ENCODE data around the gene ABHD6.

ABHD6 gene

GRCh38 chr3:58292866-58293265 lies 55.3 kb downstream of the ABHD6 start:
- no peaks in the 10 kb centered on the region for H3K9me3 Mint-ChIP-seq
- DNase-seq = no peak
- H3K4me1 Mint-ChIP-seq (ENCODE audit: low read depth) = no peaks in the 10 kb centered on the region
- no peak overlapping the region for H3K4me3 Mint-ChIP-seq
- H3K36me3 Mint-ChIP-seq (ENCODE audit: low read depth) = peaks cover 11% of the 10 kb centered on the region
- H3K27ac Mint-ChIP-seq = no peak overlapping the region
- H3K27me3 Mint-ChIP-seq = peaks cover 1% of the 10 kb centered on the region

- H3K27ac Mint-ChIP-seq = no peak overlapping the region
- peaks cover 8% of the 10 kb centered on the region for H3K27me3 Mint-ChIP-seq
- H3K4me3 Mint-ChIP-seq = no peak overlapping the region
- H3K4me1 Mint-ChIP-seq (ENCODE audit: low read depth) = no peaks in the 10 kb centered on the region
- H3K36me3 Mint-ChIP-seq (ENCODE audit: low read depth) = peaks cover 8% of the 10 kb centered on the region
- no peak for DNase-seq
- H3K9me3 Mint-ChIP-seq = no peaks in the 10 kb centered on the region
These were observed 55.9 kb downstream of the ABHD6 start for GRCh38 chr3:58293516-58293915.

- no peaks in the 10 kb centered on the region for H3K4me1 Mint-ChIP-seq (ENCODE audit: low read depth)
- H3K9me3 Mint-ChIP-seq = peaks cover under 1% of the 10 kb centered on the region
- peaks cover 5% of the 10 kb centered on the region for H3K36me3 Mint-ChIP-seq (ENCODE audit: low read depth)
- no peak overlapping the region for H3K27ac Mint-ChIP-seq
- no peak overlapping the region for H3K4me3 Mint-ChIP-seq
- DNase-seq = no peak
- peaks cover 30% of the 10 kb centered on the region for H3K27me3 Mint-ChIP-seq
These were observed 58.7 kb downstream of the ABHD6 start for GRCh38 chr3:58296269-58296668.

- Mint-ChIP-seq H3K4me3 (no peak overlapping the region), H3K4me1 (ENCODE audit: low read depth) (no peaks in the 10 kb centered on the region), H3K27ac (no peak overlapping the region), H3K9me3 (peaks cover 2% of the 10 kb centered on the region), H3K27me3 (peaks cover 35% of the 10 kb centered on the region), H3K36me3 (ENCODE audit: low read depth) (peaks cover 2% of the 10 kb centered on the region)
- DNase-seq = no peak
These were observed 59.3 kb downstream of the ABHD6 start for GRCh38 chr3:58296843-58297242.

GRCh38 chr3:58298190-58298589 lies 60.6 kb downstream of the ABHD6 start:
- H3K27ac Mint-ChIP-seq = no peak overlapping the region
- peaks cover 2% of the 10 kb centered on the region for H3K9me3 Mint-ChIP-seq
- peaks cover 44% of the 10 kb centered on the region for H3K27me3 Mint-ChIP-seq
- peaks cover 2% of the 10 kb centered on the region for H3K36me3 Mint-ChIP-seq (ENCODE audit: low read depth)
- H3K4me1 Mint-ChIP-seq (ENCODE audit: low read depth) = no peaks in the 10 kb centered on the region
- no peak for DNase-seq
- H3K4me3 Mint-ChIP-seq = no peak overlapping the region

- Mint-ChIP-seq H3K36me3 (ENCODE audit: low read depth) (peaks cover 2% of the 10 kb centered on the region), H3K4me3 (no peak overlapping the region), H3K9me3 (peaks cover 2% of the 10 kb centered on the region), H3K4me1 (ENCODE audit: low read depth) (no peaks in the 10 kb centered on the region), H3K27me3 (peaks cover 44% of the 10 kb centered on the region), H3K27ac (no peak overlapping the region)
- no peak for DNase-seq
These were observed 61.5 kb downstream of the ABHD6 start for GRCh38 chr3:58299075-58299474.

GRCh38 chr3:58299839-58300516 lies 62.4 kb downstream of the ABHD6 start:
- Mint-ChIP-seq H3K36me3 (ENCODE audit: low read depth) (peaks cover 2% of the 10 kb centered on the region), H3K9me3 (peaks cover 2% of the 10 kb centered on the region), H3K4me1 (ENCODE audit: low read depth) (no peaks in the 10 kb centered on the region), H3K27me3 (peaks cover 44% of the 10 kb centered on the region), H3K4me3 (no peak overlapping the region), H3K27ac (no peak overlapping the region)
- DNase-seq = no peak

GRCh38 chr3:58305882-58306711 lies 68.5 kb downstream of the ABHD6 start, which contains the start of the genes HTD2 and RPP14:
Gene HTD2 (plus strand): TSS chr3:58306520. CDS start chr3:58317614, 11,094 bp downstream.
Gene RPP14 (plus strand): TSS chr3:58306245. CDS start chr3:58310330, 4,085 bp downstream.
- Mint-ChIP-seq H3K36me3 (ENCODE audit: low read depth) (peaks cover 47% of the 10 kb centered on the region), H3K27ac (peak within 1 kb of the TSS; percentile 100), H3K4me3 (peak within 1 kb of the TSS; percentile 93), H3K4me1 (ENCODE audit: low read depth) (peaks cover 27% of the 10 kb centered on the region), H3K9me3 (peaks cover 2% of the 10 kb centered on the region), H3K27me3 (peaks cover 16% of the 10 kb centered on the region)
- DNase-seq = peak; percentile 100

GRCh38 chr3:58307639-58308215 lies 70.1 kb downstream of the ABHD6 start:
- Mint-ChIP-seq H3K27me3 (no peaks in the 10 kb centered on the region), H3K36me3 (ENCODE audit: low read depth) (peaks cover 62% of the 10 kb centered on the region), H3K4me3 (peak overlapping the region; percentile 93), H3K4me1 (ENCODE audit: low read depth) (peaks cover 30% of the 10 kb centered on the region), H3K27ac (peak overlapping the region; percentile 100), H3K9me3 (no peaks in the 10 kb centered on the region)
- no peak for DNase-seq

GRCh38 chr3:58308728-58309127 lies 71.1 kb downstream of the ABHD6 start:
- H3K27ac Mint-ChIP-seq = peak overlapping the region; percentile 100
- peaks cover 35% of the 10 kb centered on the region for H3K4me1 Mint-ChIP-seq (ENCODE audit: low read depth)
- no peaks in the 10 kb centered on the region for H3K27me3 Mint-ChIP-seq
- H3K36me3 Mint-ChIP-seq (ENCODE audit: low read depth) = peaks cover 72% of the 10 kb centered on the region
- no peak for DNase-seq
- H3K4me3 Mint-ChIP-seq = peak overlapping the region; percentile 93
- H3K9me3 Mint-ChIP-seq = no peaks in the 10 kb centered on the region

GRCh38 chr3:58317811-58318210 lies 80.2 kb downstream of the ABHD6 start:
- Mint-ChIP-seq H3K27me3 (no peaks in the 10 kb centered on the region), H3K36me3 (ENCODE audit: low read depth) (peaks cover 88% of the 10 kb centered on the region), H3K4me1 (ENCODE audit: low read depth) (peaks cover 19% of the 10 kb centered on the region), H3K27ac (peak overlapping the region; percentile 67), H3K4me3 (no peak overlapping the region), H3K9me3 (no peaks in the 10 kb centered on the region)
- no peak for DNase-seq

GRCh38 chr3:58321791-58322190 lies 84.2 kb downstream of the ABHD6 start:
- H3K9me3 Mint-ChIP-seq = no peaks in the 10 kb centered on the region

GRCh38 chr3:58322793-58323192 lies 85.2 kb downstream of the ABHD6 start:
- peaks cover 46% of the 10 kb centered on the region for H3K4me1 Mint-ChIP-seq (ENCODE audit: low read depth)
- no peak for DNase-seq
- H3K9me3 Mint-ChIP-seq = no peaks in the 10 kb centered on the region
- peaks cover 44% of the 10 kb centered on the region for H3K36me3 Mint-ChIP-seq (ENCODE audit: low read depth)
- H3K27ac Mint-ChIP-seq = peak overlapping the region; percentile 97
- no peaks in the 10 kb centered on the region for H3K27me3 Mint-ChIP-seq
- no peak overlapping the region for H3K4me3 Mint-ChIP-seq

More at GRCh38 chr3:58321791-58322190, 84.2 kb downstream of the ABHD6 start:
- H3K27ac Mint-ChIP-seq = no peak overlapping the region
- peaks cover 54% of the 10 kb centered on the region for H3K36me3 Mint-ChIP-seq (ENCODE audit: low read depth)
- no peaks in the 10 kb centered on the region for H3K27me3 Mint-ChIP-seq
- DNase-seq = no peak
- no peak overlapping the region for H3K4me3 Mint-ChIP-seq
- H3K4me1 Mint-ChIP-seq (ENCODE audit: low read depth) = peaks cover 44% of the 10 kb centered on the region

- no peaks in the 10 kb centered on the region for H3K27me3 Mint-ChIP-seq
- H3K27ac Mint-ChIP-seq = peak overlapping the region; percentile 97
These were observed 86.2 kb downstream of the ABHD6 start for GRCh38 chr3:58323529-58324390.

More at GRCh38 chr3:58323529-58324390, 86.2 kb downstream of the ABHD6 start:
- Mint-ChIP-seq H3K4me1 (ENCODE audit: low read depth) (peaks cover 46% of the 10 kb centered on the region), H3K36me3 (ENCODE audit: low read depth) (peaks cover 35% of the 10 kb centered on the region), H3K9me3 (no peaks in the 10 kb centered on the region), H3K4me3 (peak overlapping the region; percentile 53)
- no peak for DNase-seq

Measured in activated T-cell treated with anti-CD3 and anti-CD28 coated beads, Interleukin-2, amount 50 U/mL, for 24 hours (primary cell).